SK-N-SH (cell line): ENCODE measurements around the gene SPSB1.
"Not testable (repeated sequence)": the region's sequence is repeated elsewhere in the genome, so short reads cannot be mapped to it uniquely, and the experiment has no call there.

ENCODE experiments used
- CHD2 ChIP-seq: fragments of 150-350 bp; IDR thresholded peaks from 2 replicates; pipeline ENCODE4 v1.6.1; 2018; ENCODE audit warnings: low read length; ENCODE audit not compliant: partially characterized antibody
- ELF1 ChIP-seq: IDR thresholded peaks from 2 replicates; pipeline ENCODE4 v1.4.0; 2012
- EP300 ChIP-seq, 2 experiments: IDR thresholded peaks; 2 replicates each; pipeline versions ENCODE4 v1.4.0 to v1.6.1; 2012; ENCODE audit warnings: borderline replicate concordance in 1 of 2, low read depth in 1 of 2, low read length in 1 of 2
- MEF2A ChIP-seq: IDR thresholded peaks from 2 replicates; pipeline ENCODE4 v1.4.0; 2012; ENCODE audit warnings: low read depth, borderline replicate concordance
- YY1 ChIP-seq: IDR thresholded peaks from 2 replicates; pipeline ENCODE4 v1.4.0; 2012; ENCODE audit warnings: low read depth, mild to moderate bottlenecking
- TF ChIP-seq, protein P1 (sequence below): fragments of 200-600 bp; sonication (generic); IDR thresholded peaks from 2 replicates; pipeline ENCODE4 v1.6.1; 2017; ENCODE audit warnings: antibody characterized with exemption, mild to moderate bottlenecking, moderate library complexity

DNA sequence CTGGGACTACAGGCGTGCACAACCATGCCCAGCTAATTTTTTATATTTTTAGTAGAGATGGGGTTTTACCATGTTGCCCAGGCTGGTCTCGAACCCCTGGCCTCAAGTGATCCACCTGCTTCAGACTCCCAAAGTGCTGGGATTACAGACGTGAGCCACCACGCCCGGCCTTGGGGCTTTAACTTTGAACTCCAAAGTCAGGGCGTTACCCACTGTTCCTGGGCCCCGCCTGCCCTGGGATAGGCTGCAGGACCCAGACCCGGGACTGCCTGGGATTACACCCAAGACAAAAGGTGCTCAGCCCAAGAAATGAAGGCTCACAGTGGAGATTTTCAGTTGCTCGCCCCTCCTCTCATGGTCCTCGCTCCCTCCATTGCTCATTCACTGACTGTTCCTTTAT lies 92.7 kb downstream of the SPSB1 start:
- TF ChIP-seq, protein P1, sequence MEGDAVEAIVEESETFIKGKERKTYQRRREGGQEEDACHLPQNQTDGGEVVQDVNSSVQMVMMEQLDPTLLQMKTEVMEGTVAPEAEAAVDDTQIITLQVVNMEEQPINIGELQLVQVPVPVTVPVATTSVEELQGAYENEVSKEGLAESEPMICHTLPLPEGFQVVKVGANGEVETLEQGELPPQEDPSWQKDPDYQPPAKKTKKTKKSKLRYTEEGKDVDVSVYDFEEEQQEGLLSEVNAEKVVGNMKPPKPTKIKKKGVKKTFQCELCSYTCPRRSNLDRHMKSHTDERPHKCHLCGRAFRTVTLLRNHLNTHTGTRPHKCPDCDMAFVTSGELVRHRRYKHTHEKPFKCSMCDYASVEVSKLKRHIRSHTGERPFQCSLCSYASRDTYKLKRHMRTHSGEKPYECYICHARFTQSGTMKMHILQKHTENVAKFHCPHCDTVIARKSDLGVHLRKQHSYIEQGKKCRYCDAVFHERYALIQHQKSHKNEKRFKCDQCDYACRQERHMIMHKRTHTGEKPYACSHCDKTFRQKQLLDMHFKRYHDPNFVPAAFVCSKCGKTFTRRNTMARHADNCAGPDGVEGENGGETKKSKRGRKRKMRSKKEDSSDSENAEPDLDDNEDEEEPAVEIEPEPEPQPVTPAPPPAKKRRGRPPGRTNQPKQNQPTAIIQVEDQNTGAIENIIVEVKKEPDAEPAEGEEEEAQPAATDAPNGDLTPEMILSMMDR = not testable (repeated sequence)
- not testable (repeated sequence) for TF ChIP-seq CHD2; MEF2A; YY1; ELF1; EP300 (IDR thresholded peaks at IDR 0.05; ENCODE audit: borderline replicate concordance in 1 of 2, low read depth in 1 of 2, low read length in 1 of 2)
